SU-DHL-6 (cell line): ENCODE measurements around the gene AAR2.

Experiments used
- H2AFZ ChIP-seq: fragments of 200-600 bp; sonication (generic); 2 replicates; pipeline ENCODE4 v1.6.1; 2014; ENCODE audit warnings: low read depth, mild to moderate bottlenecking, moderate library complexity, mixed read lengths, antibody characterized with exemption, low read length; ENCODE audit not compliant: severe bottlenecking
- H3F3A ChIP-seq: fragments of 200-600 bp; shearing (Covaris generic); 2 replicates; pipeline ENCODE4 v1.6.0; 2016; ENCODE audit warnings: antibody characterized with exemption, mild to moderate bottlenecking; ENCODE audit not compliant: insufficient read depth
- H3K27ac ChIP-seq: fragments of 200-600 bp; sonication (generic); 2 replicates; pipeline ENCODE4 v1.5.1; 2016; ENCODE audit warnings: low read depth, mild to moderate bottlenecking, low read length, moderate library complexity, mixed read lengths
- H3K27me3 ChIP-seq: fragments of 200-600 bp; sonication (generic), shearing (Covaris generic); 2 replicates; pipeline ENCODE4 v1.6.0; 2014; ENCODE audit warnings: mild to moderate bottlenecking, low read length
- H3K36me3 ChIP-seq: fragments of 200-600 bp; sonication (generic); 2 replicates; pipeline ENCODE4 v1.6.1; 2014; ENCODE audit warnings: mild to moderate bottlenecking, low read length, mixed read lengths
- H3K4me2 ChIP-seq: fragments of 300-600, 200-600 bp; shearing (Covaris generic), sonication (generic); 2 replicates; pipeline ENCODE4 v1.6.0; 2014; ENCODE audit warnings: low read length, low read depth, mild to moderate bottlenecking; ENCODE audit not compliant: poor library complexity, severe bottlenecking
- H3K4me3 ChIP-seq: fragments of 200-600 bp; sonication (generic); 2 replicates; pipeline ENCODE4 v1.5.1; 2014; ENCODE audit warnings: antibody characterized with exemption, low read length, mild to moderate bottlenecking, mixed read lengths; ENCODE audit not compliant: insufficient read depth, poor library complexity, severe bottlenecking
- H3K79me2 ChIP-seq: fragments of 200-600 bp; sonication (generic); 2 replicates; pipeline ENCODE4 v1.6.1; 2014; ENCODE audit warnings: mild to moderate bottlenecking, low read length, moderate library complexity; ENCODE audit not compliant: insufficient read depth
- H3K9ac ChIP-seq: fragments of 200-600 bp; sonication (generic); 2 replicates; pipeline ENCODE4 v1.7.0; 2014; ENCODE audit warnings: mild to moderate bottlenecking, low read length
- H3K9me2 ChIP-seq: fragments of 200-600 bp; sonication (generic); replicated peaks from 2 replicates; pipeline ENCODE4 v1.6.1; 2014; ENCODE audit warnings: low read length; ENCODE audit not compliant: insufficient read depth
- H3K9me3 ChIP-seq: fragments of 200-600 bp; sonication (generic); 2 replicates; pipeline ENCODE4 v1.6.1; 2014; ENCODE audit warnings: low read length, mixed read lengths; ENCODE audit not compliant: insufficient read depth
- H4K20me1 ChIP-seq: fragments of 200-600 bp; sonication (generic); 2 replicates; pipeline ENCODE4 v1.6.1; 2014; ENCODE audit warnings: low read depth, mild to moderate bottlenecking, antibody characterized with exemption, low read length, moderate library complexity, mixed read lengths
- CTCF ChIP-seq: fragments of 200-600 bp; sonication (generic); IDR thresholded peaks from one replicate; pipeline ENCODE4 v1.5.1; 2017; ENCODE audit warnings: antibody characterized with exemption, mild to moderate bottlenecking, low read length, moderate library complexity; ENCODE audit not compliant: insufficient read depth, poor library complexity, severe bottlenecking
- EZH2phosphoT487 ChIP-seq: fragments of 200-600 bp; sonication (generic), shearing (Covaris generic); conservative IDR thresholded peaks from 2 replicates; pipeline ENCODE4 v1.6.1; 2018; ENCODE audit warnings: mild to moderate bottlenecking, antibody characterized with exemption, low read length, moderate library complexity, mixed read lengths

AAR2 gene

GRCh38 chr20:36243726-36244125 lies 7.4 kb downstream of the AAR2 start:
- H3K36me3 ChIP-seq, result peaks cover 7% of the 10 kb centered on the region; the same call in 1 of the 2 replicates
- H3K9me3 ChIP-seq, result no peaks in the 10 kb centered on the region
- no peak overlapping the region for H3K27ac ChIP-seq
- H3K4me3 ChIP-seq, result no peak overlapping the region
- H4K20me1 ChIP-seq, result no peaks in the 10 kb centered on the region
- H2AFZ ChIP-seq, result no peak overlapping the region
- H3K4me2 ChIP-seq, result no peak overlapping the region
- TF ChIP-seq EZH2phosphoT487 (no peak), CTCF (no peak)
- no peaks in the 10 kb centered on the region for H3K27me3 ChIP-seq
- peaks cover 25% of the 10 kb centered on the region for H3K79me2 ChIP-seq
- H3K9ac ChIP-seq, result no peak overlapping the region
- no peaks in the 10 kb centered on the region for H3F3A ChIP-seq
- H3K9me2 ChIP-seq, result no peaks in the 10 kb centered on the region

GRCh38 chr20:36246401-36246800 lies 10.1 kb downstream of the AAR2 start:
- H4K20me1 ChIP-seq, result no peaks in the 10 kb centered on the region
- H2AFZ ChIP-seq, result no peak overlapping the region
- H3K79me2 ChIP-seq, result peaks cover 8% of the 10 kb centered on the region; the same call in 1 of the 2 replicates
- H3F3A ChIP-seq, result no peaks in the 10 kb centered on the region
- no peaks in the 10 kb centered on the region for H3K9me2 ChIP-seq
- TF ChIP-seq CTCF (no peak), EZH2phosphoT487 (no peak)
- no peak overlapping the region for H3K4me3 ChIP-seq
- H3K9ac ChIP-seq, result no peak overlapping the region
- no peaks in the 10 kb centered on the region for H3K27me3 ChIP-seq
- peaks cover 9% of the 10 kb centered on the region; the same call in 1 of the 2 replicates for H3K36me3 ChIP-seq
- no peak overlapping the region for H3K27ac ChIP-seq
- H3K4me2 ChIP-seq, result no peak overlapping the region
- H3K9me3 ChIP-seq, result no peaks in the 10 kb centered on the region

- Histone ChIP-seq H3K79me2 (no peaks in the 10 kb centered on the region), H3K9me2 (no peaks in the 10 kb centered on the region), H4K20me1 (no peaks in the 10 kb centered on the region), H3K27me3 (no peaks in the 10 kb centered on the region), H3K36me3 (peaks cover 4% of the 10 kb centered on the region; the same call in 1 of the 2 replicates), H3K4me3 (no peak overlapping the region), H3F3A (no peaks in the 10 kb centered on the region), H3K27ac (no peak overlapping the region), H3K9me3 (no peaks in the 10 kb centered on the region), H3K9ac (no peak overlapping the region), H2AFZ (no peak overlapping the region), H3K4me2 (no peak overlapping the region)
- no peak for TF ChIP-seq CTCF
- TF ChIP-seq EZH2phosphoT487, result no peak
Observed at GRCh38 chr20:36248836-36249235, 12.6 kb downstream of the AAR2 start.
